ENCODE results near the gene BRICD5.

Gene BRICD5

DNA sequence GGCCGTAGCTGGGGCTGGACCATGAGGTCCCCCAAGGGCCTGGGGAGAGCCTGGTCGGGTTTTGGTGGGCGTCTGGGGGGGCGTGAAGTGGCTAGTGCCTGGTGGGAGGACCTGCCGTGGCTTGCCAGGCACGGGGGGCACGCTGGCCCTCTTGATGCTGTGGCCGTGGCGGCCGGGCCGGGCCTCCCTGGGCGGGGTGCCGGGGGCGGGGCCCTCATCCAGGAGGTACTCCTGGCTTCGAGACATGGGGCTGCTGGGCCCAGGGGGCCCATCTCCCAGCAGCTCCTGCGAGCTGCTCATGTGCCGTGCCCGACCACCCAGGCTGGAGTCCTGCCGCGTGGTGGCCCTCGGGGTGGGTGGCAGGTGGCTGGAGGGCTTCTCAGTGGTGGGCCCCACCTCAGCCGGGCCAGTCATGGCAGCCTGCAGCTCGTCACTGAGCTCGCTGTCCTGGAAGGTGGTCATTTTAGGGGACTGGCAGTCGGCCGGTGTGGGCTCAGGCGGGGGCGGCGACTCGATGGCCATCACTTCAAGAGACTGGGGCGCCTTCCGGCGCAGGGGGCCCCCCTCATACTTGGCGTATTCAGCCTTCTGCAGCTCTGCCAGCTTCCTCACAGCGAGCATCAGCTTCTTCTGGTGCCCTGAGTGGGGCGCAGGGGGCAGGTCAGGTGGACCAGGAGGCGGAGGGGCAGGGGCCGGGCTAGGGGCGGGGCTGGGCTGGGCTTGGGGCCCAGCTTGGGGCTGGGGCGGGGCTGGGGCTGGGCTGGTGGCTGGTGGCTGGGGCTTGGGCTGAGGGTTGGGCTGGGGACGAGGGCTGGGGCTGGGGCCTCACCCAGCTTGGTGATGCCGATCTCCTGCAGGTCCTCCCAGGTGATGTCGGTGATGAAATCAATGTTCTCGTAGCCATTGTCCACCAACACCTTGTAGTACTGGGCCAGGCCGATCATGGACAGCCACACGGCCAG, 29.4 kb downstream of the BRICD5 start:
- no peak for DNase-seq (ENCODE audit: low spot score)

DNA sequence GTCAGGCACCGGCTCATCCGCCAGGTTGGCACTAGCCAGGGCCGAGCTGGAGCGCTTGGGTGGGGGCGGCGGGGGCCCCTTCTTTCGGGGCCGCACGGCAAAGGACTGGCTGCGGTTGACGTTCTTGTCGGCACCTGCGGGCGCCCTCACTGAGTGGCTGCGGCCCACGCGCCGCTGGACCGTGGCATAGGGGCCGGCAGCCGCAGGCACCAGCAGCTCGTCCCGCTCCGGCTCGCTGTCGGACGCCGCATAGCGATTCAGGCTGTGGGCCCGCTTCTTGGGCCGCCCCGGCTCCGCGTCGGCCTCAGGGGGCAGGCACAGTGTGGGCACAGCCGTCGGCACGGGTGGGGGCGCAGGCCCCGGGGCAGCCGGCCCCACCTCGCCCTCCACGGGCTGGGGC, 30.2 kb downstream of the BRICD5 start:
- DNase-seq (ENCODE audit: low spot score) = no peak

- no peak for DNase-seq (ENCODE audit: low spot score)
These were observed 31.1 kb downstream of the BRICD5 start for GRCh38 chr16:2179576-2179975.

GRCh38 chr16:2179107-2179501, 31.6 kb downstream of the BRICD5 start:
- no peak for DNase-seq (ENCODE audit: low spot score)

DNA sequence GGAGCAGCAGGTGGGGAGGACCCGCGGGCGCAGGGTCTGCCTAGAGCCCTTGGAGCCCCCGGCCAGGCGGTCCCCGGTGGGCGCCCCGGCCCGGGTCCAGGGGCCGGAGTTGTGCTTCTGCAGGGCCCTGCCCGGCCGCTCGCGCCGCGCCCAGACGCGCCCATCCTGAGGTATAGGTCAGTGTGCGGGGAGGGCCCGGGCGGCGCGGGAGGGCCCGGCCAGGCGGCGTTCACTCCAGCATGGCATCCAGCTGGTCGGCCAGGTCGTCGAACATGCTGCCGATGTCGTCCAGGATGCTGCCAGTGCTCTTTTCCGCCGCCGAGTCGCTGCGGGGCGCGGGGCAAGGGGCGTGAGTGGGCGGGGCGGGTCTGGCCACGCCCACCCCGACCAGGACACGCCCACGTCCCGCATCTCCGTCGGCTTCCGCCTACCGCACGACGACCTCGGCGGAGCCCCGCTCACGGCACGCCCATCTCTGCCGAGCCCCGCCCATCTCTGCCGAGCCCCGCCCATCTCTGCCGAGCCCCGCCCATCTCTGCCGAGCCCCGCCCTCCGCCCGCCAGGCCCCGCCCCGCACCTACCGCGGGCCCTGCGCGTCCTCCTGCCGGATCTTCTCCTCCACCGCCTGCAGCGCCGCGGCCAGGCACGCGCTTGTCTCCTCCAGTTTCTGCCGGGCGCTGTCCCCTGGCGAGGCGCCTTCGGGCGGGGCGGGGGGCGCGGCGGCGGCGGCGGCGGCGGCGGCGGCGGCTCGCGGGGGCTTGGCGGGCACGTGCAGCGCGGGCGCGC, 32.1 kb downstream of the BRICD5 start:
- no peak for DNase-seq (ENCODE audit: low spot score)

DNA sequence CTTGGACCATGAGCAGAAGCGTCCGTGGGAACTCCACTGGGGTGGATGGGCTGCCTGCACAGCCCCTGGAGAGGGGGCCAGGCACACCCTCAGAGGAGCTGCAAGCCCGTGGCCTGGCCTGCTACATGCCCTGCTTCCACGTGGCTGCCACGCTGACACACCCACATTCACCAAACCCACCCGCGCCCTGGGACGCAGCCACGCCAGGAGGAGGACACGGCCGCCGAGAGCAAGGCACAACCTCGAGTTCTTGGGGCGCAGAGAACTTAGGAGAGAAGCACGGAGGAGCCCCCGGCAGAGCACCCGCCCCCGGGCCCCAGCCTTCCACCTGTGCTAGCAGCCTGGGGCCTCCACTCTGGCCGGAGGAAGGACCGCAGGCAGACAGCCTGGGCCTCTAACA, 33.1 kb downstream of the BRICD5 start:
- no peak for DNase-seq (ENCODE audit: low spot score)

DNA sequence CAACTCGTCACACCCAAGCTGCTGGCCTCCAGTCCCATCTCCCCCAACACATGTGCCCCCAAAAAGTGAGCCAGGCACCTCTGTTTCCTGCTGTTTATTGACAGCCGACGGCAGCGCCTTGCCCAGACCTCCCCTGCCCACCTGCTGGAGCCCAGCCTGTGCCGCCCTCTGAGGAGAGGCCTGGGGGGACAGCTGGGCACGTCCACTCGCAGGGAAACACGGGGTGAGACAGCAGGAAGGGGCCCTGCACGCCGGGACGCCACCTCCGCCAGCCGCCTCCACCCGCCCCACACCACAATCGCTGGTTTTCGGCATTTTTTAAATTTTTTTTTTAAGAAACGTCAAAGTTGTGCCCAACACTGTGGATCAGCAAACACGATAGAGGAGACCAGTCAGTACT, 33.6 kb downstream of the BRICD5 start:
- no peak for DNase-seq (ENCODE audit: low spot score)

DNA sequence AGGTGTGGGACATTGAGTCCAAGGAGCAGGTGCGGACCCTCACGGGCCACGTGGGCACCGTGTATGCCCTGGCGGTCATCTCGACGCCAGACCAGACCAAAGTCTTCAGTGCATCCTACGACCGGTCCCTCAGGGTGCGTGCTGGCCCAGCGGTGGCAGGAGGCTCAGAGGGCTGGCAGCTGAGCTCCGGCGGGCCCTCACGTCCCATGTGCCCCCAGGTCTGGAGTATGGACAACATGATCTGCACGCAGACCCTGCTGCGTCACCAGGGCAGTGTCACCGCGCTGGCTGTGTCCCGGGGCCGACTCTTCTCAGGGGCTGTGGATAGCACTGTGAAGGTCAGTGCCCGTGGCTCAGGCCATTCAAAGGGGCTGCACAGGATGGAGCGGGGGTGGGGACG, 34.6 kb downstream of the BRICD5 start:
- no peak for DNase-seq (ENCODE audit: low spot score)

GRCh38 chr16:2175454-2175853, 35.2 kb downstream of the BRICD5 start:
- DNase-seq (ENCODE audit: low spot score) = no peak

DNA sequence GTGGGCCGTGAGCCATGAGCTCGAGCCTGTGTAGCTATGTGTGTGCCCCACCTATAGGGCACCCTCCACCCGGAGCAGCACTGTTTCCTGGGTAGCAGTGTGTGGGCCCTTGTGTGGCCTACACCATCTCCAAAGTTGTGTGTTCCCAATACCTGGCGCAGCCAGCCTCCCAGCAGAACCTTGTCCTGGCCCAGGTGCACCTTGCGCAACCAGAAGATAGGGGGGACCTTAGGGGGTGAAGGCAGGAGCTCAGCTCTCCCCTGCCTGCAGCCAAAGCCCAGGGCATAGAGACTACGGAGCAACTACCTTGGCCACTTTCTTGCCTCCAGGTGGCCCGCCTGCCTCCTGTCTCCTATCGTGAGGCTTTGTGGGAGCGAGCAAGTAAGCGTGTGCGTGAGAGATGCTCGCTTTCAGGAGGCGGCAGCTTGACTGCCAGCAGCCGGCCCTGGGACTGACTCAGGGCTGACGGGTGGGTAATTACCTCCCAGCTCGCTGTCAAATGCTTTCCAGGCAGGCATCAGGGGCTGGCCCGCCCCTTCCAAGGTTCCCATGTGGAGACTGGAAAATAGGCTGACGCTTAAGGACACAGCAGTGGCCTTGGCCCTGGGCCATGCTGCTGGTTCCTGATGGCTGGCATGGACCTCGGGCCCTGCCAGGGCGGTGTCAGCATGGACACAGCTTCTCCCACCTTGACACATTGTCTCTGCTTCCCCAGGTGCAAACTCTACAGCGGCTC, 36.1 kb downstream of the BRICD5 start:
- DNase-seq (ENCODE audit: low spot score) = no peak

- DNase-seq (ENCODE audit: low spot score) = no peak
These were observed 36.7 kb downstream of the BRICD5 start for GRCh38 chr16:2173916-2174315.

DNA sequence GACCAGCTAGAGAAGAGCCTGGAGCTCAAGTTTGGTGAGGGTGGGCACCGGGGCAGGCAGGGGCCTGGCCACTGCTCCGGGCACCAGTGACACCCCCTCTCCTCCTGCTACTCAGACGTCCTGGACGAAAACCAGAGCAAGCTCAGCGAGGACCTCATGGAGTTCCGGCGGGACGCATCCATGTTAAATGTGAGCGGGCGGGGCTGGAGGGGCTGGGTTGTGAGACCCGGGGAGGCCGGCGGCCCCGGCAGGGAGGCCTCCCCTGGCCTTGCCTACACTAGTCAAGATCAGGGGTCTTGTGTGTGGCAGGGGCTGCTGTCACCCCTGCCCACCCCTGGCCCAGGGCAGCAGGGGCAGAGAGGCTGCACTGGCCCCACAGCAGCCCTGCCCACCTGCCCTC, 37.3 kb downstream of the BRICD5 start:
- DNase-seq (ENCODE audit: low spot score) = no peak

DNA sequence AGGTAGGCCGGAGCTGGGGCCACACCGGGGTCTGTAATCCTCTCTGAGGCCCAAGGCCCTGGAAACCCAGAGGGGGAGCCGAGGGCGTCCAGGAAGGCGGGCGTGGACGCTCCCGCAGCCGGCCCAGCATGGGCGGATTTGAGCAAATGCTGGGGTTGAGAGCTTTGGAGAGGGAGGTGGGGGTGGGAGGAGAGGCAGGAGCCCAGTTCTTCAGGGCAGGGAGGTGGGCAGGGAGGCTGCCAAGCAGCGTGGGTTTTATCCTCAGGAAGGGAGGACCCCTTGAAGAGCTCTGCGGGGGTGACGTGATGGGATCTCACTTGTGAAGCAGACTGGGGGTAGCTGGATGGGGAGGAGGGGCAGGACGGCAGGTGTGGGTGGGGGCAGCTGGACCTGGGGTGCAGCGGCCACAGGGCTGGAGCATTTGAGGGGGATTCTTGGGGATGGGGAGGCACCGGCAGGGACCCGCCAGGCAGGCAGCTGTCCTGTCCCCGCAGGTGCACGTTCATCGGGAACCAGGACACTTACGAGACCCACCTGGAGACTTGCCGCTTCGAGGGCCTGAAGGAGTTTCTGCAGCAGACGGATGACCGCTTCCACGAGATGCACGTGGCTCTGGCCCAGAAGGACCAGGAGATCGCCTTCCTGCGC, 37.9 kb downstream of the BRICD5 start:
- DNase-seq (ENCODE audit: low spot score) = no peak

GRCh38 chr16:2171601-2172178, 39.0 kb downstream of the BRICD5 start:
- DNase-seq (ENCODE audit: low spot score) = no peak

DNA sequence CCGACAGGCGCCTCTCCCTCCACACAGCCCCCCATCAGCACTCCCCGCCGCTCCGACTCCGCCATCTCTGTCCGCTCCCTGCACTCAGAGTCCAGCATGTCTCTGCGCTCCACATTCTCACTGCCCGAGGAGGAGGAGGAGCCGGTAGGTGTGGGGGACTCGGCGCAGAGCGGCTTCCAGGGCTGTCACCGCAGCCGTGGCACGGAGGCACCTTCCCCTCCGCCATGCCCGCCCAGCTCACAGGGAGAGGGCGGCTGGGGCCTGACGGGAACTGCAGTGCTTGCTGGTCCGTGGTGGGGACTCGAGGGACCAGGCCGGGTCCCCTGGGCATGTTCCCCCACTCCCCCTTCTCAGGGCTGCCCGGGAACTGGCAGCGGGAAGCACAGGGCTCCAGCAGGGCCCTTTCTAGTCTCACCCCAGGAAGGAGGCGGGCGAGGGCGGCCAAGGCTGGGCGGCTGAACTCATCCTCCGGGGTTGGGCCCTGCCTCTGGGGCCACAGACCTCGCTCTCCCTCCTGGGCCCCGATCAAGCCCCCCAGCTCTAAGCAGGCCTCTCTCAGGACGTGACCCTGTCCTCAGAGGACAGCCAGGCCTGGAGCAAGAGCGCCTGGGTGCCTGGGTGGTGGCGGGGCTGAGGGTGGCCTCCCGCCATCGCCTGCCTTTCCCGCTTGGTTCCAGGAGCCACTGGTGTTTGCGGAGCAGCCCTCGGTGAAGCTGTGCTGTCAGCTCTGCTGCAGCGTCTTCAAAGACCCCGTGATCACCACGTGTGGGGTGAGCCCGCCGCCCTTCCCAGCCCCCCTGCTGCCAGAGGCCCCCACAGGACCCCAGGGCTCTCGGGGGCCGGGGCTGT, 39.9 kb downstream of the BRICD5 start:
- DNase-seq (ENCODE audit: low spot score) = no peak

DNA sequence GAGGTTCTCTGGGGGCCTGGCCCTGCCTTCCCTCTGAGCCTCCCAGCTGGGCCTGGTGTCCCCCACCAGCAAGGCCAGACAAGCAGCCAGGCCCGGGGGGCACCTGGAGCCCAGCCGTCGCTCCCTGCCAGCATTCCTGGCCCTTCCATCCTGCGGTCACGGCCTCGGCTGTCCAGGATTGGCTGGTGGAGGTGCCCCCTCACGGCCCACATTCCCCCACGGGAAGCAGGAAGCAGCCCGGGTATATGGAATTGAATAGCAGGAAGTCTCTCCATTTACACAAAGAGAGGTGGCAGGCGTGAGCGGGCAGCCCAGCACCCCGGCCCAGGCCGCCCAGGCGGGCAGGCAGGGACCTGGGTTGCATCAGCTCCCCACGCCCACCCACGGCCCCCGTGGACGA, 40.6 kb downstream of the BRICD5 start:
- no peak for DNase-seq (ENCODE audit: low spot score)

DNA sequence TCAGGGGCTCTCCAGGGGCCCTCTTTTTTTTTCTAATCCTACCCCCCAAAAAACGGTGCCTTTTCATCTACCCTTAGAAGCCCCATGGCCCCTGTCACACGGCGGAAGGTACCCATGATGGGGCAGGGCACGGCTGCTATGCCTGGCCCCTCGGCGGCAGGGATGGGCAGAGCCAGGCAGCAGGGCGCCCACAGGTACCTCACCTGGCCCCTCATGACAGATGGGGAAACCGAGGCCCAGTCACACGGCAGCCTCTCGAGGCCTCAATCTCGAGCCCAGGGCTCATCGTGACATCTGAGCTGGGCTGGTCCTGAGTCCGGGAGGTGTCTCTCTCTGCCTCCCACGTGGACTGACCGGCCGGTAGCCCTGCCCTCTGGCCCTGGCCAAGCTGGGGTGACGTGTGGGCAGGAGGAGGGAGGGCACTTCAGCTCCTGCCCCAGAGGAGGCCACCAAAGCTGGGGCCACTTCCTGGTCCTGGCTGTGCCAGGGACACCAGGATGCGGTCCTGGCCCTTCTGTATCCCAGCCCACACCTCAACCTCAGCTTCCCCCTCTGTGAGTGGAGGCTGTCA, 43.5 kb downstream of the BRICD5 start:
- DNase-seq (ENCODE audit: low spot score) = no peak

DNA sequence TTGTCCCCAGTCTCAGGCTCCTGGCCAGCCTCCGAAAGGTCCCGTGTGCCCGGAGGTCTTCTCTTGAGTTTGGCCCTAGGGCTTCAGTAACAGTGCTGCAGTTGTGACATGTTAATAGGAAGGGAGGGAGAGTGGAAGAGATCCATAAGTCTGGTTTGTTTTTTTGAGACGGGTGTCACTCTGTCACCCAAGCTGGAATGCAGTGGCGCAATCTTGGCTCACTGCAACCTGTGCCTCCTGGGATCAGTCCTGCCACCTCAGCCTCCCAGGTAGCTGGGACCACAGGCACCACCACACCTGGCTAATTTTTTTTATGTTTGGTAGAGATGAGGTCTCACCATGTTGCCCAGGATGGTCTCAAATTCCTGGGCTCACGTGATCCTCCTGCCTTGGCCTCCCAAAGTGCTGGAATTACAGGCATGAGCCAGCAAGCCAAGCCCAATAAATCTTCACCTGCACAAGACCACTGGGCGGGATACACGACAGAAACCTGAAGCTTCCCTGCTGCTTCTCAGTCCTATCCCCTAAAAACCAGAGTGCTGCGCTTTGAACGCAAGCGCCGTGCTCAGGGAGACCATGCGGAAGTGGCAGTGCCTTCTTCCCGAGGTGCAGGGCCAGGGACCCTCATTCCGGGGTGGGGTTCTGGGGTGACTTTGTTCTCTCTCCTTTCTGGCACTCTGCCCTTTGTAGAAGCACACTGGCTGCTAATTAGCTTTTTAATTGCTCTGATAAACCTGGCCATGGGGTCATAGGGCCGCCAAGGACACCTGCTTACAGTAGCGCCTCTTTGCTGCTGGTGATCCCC, 44.2 kb downstream of the BRICD5 start:
- DNase-seq (ENCODE audit: low spot score) = no peak

DNA sequence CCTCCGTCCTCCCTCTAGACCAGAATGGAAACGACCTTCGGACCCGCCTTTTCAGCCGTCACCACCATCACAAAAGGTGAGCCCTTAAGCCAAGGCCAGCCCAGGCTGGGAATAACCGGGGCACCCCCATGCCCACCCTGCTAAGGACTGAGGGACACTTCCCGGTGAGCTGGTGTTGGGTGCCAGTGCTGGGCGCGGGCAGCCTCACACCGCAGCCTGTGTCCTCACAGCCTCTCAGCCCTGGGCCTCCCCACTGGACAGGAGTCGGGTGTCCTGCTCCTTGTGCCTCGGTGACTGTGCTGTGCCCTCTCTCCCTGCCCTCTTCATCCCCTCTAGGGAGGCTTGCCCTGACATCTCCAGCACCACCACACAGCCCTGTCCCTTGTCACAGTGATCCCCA, 44.8 kb downstream of the BRICD5 start:
- DNase-seq (ENCODE audit: low spot score) = no peak
